ENCODE data around the gene SCO1. TPM values are rescaled to one million over a fixed set of nuclear protein-coding genes. Genes with fewer than 3 reads are reported as not detected.

The SCO1 gene
- polyA plus RNA-seq (2012; ENCODE audit: missing spikeins), result 23.3 TPM

DNA sequence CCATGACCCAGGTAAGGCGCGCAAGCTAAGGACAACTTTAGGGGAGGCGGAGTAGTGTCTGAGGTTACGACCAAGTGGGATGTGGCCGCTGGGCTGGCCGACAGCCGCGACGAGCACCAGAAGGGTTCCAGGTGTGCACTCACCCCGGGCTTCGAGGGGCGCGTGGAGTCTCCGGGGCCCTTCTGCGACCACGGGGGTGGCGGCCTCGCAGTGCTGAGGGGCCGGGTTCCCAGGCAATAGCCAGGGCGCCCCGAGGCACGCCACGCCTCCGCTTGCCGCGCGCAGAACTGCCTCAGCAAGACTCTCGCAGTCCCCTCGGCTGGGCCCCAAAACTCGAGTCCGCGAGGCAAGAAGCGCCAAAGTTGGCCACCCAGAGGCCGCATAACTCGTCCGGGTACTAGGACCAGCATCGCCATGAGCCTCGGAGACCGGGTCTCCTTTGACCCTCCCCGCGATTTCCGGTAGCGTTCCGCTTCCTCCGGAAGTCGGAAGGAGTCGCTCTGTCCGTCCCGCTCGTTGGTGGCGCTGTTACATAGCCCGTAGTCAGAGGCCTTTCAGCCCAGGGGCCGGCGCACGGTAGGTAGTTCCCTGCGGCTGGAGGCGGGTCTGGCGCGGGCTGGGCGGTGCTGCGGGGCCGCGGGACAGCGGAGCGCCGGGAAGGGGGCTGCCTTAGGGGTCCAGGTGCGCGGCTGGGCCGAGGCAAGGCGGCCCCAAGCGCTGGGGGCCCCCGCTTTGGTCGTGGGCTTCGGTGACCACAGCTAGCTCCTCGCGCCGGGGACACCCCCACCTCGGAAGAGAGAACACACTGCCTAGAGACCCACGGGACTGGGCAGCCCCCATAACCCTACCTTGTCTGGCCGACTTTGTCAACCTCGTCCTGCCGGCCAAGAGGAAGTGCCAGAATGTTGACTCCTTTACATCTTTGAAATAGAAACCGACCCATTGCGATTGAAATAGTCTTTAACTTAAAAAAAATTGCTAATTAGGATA, at the start of gene SCO1, which contains the start of gene ADPRM:
Gene SCO1, minus strand, starts transcription at position 442 of the 990 bp plus-strand sequence. Its CDS starts 26 bp downstream, at position 416.
Gene ADPRM, plus strand, starts transcription at position 503 of the 990 bp plus-strand sequence. CDS start 7,333 bp downstream, outside the sequence.
- DNase-seq (ENCODE audit: insufficient read length), result peak; percentile 80
- peak; percentile 99 for FAIRE-seq
- peak; percentile 95 for TF ChIP-seq POLR2AphosphoS5 (IDR thresholded peaks at IDR 0.05; ENCODE audit: low read depth, low read length)
- peak; percentile 80 for TF ChIP-seq TAF1 (IDR thresholded peaks at IDR 0.05; ENCODE audit: borderline replicate concordance, low read depth, low read length)
- peak; percentile 96 for TF ChIP-seq POLR2A (IDR thresholded peaks at IDR 0.05; ENCODE audit: low read depth, low read length)

GRCh38 chr17:10745231-10745630, 47.9 kb upstream of the SCO1 start:
- FAIRE-seq (no peak), DNase-seq (ENCODE audit: insufficient read length) (no peak)
- TF ChIP-seq POLR2A (IDR thresholded peaks at IDR 0.05; ENCODE audit: low read depth, low read length), result no peak
- TF ChIP-seq TAF1 (IDR thresholded peaks at IDR 0.05; ENCODE audit: borderline replicate concordance, low read depth, low read length), result no peak
- no peak for TF ChIP-seq POLR2AphosphoS5 (IDR thresholded peaks at IDR 0.05; ENCODE audit: low read depth, low read length)

- TF ChIP-seq POLR2AphosphoS5 (IDR thresholded peaks at IDR 0.05; ENCODE audit: low read depth, low read length) (no peak), POLR2A (IDR thresholded peaks at IDR 0.05; ENCODE audit: low read depth, low read length) (no peak)
- no peak for DNase-seq (ENCODE audit: insufficient read length)
- no peak for FAIRE-seq
These were observed 47.2 kb upstream of the SCO1 start for GRCh38 chr17:10744501-10745000.

DNA sequence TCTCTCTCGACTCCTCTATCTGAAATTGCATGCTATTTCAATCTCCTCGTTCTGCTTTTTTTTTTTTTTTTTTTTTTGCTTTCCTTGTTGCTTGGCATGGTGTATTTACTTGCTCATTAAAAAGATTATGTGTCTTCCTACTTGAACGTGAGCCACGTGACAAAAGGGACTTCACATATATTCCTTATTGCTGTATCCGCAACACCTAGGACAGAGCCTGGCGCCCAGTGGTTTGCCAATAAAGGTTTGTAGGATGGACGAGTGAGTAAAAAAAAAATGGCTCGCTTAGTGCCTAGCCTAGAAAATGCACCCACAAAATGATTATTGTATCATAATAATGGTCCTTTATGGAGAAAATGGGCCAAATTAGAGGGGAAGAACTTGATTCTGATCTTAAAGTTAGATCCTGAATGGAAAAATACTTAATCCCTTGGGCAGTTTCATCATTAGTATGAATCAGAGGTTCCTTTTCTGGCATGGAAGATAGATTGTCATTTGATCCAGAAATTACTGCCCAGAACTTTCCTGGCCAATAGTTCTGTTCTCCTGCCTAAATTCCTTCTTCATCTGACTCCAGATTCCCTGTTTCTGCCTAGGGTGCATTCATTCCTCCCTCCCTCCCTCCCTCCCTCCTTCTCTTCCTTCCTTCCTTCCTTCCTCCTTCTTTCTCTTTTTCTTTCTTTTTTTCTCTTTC, 46.1 kb upstream of the SCO1 start:
- TF ChIP-seq TAF1 (IDR thresholded peaks at IDR 0.05; ENCODE audit: borderline replicate concordance, low read depth, low read length), result no peak
- no peak for TF ChIP-seq POLR2A (IDR thresholded peaks at IDR 0.05; ENCODE audit: low read depth, low read length)
- TF ChIP-seq POLR2AphosphoS5 (IDR thresholded peaks at IDR 0.05; ENCODE audit: low read depth, low read length), result no peak
- no peak for DNase-seq (ENCODE audit: insufficient read length)
- no peak for FAIRE-seq

- FAIRE-seq (no peak), DNase-seq (ENCODE audit: insufficient read length) (no peak)
- TF ChIP-seq TAF1 (IDR thresholded peaks at IDR 0.05; ENCODE audit: borderline replicate concordance, low read depth, low read length), result no peak
- no peak for TF ChIP-seq POLR2A (IDR thresholded peaks at IDR 0.05; ENCODE audit: low read depth, low read length)
- TF ChIP-seq POLR2AphosphoS5 (IDR thresholded peaks at IDR 0.05; ENCODE audit: low read depth, low read length), result no peak
These were observed 45.1 kb upstream of the SCO1 start for GRCh38 chr17:10742431-10742830.

DNA sequence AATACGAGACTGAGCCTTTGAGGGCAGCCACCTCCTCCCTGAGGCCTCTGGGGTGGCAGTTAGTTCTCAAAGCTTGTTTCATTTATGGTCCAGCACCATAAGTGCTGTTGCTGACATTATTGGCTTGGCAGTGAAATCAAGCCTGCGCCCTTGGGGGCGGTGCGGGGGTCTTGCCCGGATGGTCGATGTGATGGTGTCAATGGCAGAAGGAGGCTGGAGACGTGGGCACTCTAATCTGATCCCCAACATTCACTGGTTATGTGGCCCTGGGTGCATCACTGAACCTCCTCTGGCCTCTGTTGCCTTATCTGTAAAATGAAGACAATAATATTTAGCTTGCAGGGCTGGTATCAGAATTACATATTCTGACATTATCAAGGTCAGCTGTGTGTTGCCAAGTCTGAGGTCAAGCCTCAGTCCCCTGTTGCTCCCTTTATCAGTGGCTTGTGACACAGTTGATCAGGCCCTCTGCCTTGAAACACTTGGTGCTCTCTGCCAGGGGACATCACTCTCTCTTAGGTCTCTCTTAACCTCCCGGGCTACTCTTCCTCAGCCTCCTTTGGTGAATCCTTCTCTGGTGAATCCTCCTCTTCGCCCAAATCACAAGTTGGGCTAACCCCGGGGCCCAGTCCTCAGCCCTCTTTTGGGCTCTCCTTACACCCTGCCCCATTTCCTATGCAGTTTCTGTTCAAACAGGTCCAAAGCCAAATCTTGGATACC, 44.2 kb upstream of the SCO1 start:
- TF ChIP-seq TAF1 (IDR thresholded peaks at IDR 0.05; ENCODE audit: borderline replicate concordance, low read depth, low read length) (no peak), POLR2A (IDR thresholded peaks at IDR 0.05; ENCODE audit: low read depth, low read length) (no peak), POLR2AphosphoS5 (IDR thresholded peaks at IDR 0.05; ENCODE audit: low read depth, low read length) (no peak)
- FAIRE-seq, result no peak
- no peak for DNase-seq (ENCODE audit: insufficient read length)

DNA sequence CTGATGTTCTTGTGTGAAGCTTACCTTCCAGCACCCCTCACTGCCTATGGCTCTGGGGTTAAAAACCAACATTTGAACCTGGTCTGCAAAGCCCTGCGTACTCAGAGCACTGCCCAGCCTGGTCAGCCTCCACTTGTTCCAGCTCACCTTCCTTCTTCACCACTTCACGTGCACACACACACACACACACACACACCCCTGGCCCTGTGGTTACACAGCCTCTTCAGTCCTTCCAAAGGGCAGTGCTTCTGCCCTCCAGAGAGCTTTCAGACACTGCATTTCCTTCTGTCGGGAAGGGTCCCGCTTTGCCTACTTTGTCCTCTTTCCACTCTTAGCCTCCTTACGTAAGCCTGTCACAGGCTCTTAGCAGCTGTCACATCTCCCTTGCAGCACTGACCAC, 42.1 kb upstream of the SCO1 start:
- TF ChIP-seq POLR2A (IDR thresholded peaks at IDR 0.05; ENCODE audit: low read depth, low read length) (no peak), TAF1 (IDR thresholded peaks at IDR 0.05; ENCODE audit: borderline replicate concordance, low read depth, low read length) (no peak), POLR2AphosphoS5 (IDR thresholded peaks at IDR 0.05; ENCODE audit: low read depth, low read length) (no peak)
- DNase-seq (ENCODE audit: insufficient read length), result no peak
- FAIRE-seq, result no peak

DNA sequence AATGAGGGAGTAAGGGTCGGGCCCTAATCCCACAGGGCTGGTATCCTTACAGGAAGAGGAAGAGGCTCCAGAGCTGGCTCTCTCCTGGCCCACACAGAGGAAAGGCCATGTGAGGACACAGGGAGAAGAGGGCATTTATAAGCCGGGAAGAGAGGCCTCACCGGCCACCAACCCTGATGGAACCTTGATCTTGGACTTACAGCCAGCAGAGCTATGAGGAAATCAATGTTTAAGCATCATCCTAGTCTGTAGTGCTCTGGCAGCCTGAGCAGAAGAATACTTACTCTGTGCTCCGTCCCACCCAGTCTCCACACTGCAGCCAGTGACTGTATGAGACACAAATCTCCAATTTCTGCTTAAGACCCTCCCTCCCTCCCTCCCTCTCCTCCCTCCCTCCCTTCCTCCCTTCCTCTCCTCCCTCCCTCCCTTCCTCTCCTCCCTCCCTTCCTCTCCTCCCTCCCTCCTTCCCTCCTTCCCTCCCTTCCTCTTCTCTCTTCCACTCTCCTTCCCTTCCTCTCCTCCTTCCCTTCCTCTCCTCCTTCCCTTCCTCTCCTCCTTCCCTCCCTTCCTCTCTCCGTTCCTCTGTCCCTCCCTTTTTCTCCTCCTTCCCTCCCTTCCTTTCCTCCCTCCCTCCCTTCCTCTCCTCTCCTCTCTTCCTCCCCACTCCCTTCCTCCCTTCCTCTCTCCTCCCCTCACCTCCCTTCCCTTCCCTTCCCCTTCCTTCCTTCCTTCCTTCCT, 41.4 kb upstream of the SCO1 start:
- DNase-seq (ENCODE audit: insufficient read length) (no peak), FAIRE-seq (no peak)
- no peak for TF ChIP-seq POLR2A (IDR thresholded peaks at IDR 0.05; ENCODE audit: low read depth, low read length)
- TF ChIP-seq POLR2AphosphoS5 (IDR thresholded peaks at IDR 0.05; ENCODE audit: low read depth, low read length), result no peak
- no peak for TF ChIP-seq TAF1 (IDR thresholded peaks at IDR 0.05; ENCODE audit: borderline replicate concordance, low read depth, low read length)

GRCh38 chr17:10737736-10738135, 40.4 kb upstream of the SCO1 start:
- FAIRE-seq (no peak), DNase-seq (ENCODE audit: insufficient read length) (no peak)
- TF ChIP-seq TAF1 (IDR thresholded peaks at IDR 0.05; ENCODE audit: borderline replicate concordance, low read depth, low read length) (no peak), POLR2AphosphoS5 (IDR thresholded peaks at IDR 0.05; ENCODE audit: low read depth, low read length) (no peak), POLR2A (IDR thresholded peaks at IDR 0.05; ENCODE audit: low read depth, low read length) (no peak)

DNA sequence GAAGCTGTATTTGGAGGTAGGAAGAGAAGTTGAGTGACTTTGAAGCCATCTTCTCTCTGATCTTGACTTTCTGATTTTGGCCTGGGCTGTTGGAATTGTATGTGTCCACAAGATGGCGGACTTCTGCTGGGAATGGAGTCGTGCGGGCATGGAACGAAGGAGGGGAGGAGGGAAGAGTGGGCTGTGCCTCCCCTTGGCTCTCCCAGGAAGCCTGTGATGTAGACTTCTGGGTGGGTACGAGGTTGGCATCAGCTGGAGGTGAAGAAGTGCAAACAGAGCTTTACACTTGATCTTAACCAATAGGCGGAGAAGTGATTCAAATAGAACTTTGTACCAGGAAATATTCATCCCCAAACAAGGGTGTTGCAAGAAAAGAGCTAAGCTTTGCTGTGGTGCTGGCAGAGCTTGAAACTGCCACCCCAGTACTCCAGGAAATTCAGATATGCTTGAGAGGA, 39.9 kb upstream of the SCO1 start:
- DNase-seq (ENCODE audit: insufficient read length) (no peak), FAIRE-seq (peak; percentile 44)
- TF ChIP-seq TAF1 (IDR thresholded peaks at IDR 0.05; ENCODE audit: borderline replicate concordance, low read depth, low read length), result no peak
